ENCODE measurements around the gene HIF3A.
"Not testable (repeated sequence)": the region's sequence is repeated elsewhere in the genome, so short reads cannot be mapped to it uniquely, and the experiment has no call there.

Gene HIF3A

DNA sequence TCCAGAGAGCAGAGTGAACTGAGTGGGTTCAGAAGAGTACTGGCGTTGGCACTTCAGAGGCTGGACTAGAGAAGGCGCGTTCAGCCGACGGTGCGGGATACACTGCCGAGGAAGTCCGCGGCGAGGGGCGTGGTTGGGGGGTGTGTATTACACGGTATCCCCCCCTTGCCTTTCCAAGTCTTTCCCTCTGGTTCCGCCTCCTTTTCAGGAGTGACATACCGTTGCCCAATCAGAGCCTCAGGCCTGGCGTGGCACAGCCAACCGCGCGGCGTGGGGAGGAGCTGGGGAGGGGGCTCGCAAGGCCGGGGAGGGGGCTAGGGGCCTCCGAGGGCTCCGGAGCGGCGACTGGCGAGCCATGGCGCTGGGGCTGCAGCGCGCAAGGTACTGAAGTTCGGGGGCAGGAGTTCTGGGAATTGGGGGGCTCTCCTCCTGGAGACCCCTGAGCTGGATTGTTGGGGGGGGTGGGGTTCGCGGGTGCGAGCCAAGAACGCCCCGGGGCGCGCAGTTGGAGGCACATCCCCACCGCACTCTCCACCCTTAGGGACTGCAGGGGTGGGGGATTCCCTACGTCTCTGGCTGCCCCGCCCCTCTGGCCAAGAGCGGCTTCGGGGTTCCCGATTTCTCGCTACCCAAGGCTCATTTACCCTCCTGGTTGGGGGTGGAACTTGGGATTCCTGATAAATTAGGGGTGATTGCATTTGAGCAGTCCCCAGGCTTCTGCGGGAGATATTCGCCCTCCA lies at the start of gene HIF3A:
Gene HIF3A, plus strand, starts transcription at position 321 of the 740 bp plus-strand sequence. Its CDS starts 35 bp downstream, at position 356.
- peak; percentile 84 for DNase-seq (ENCODE audit: low read depth, low spot score)

DNA sequence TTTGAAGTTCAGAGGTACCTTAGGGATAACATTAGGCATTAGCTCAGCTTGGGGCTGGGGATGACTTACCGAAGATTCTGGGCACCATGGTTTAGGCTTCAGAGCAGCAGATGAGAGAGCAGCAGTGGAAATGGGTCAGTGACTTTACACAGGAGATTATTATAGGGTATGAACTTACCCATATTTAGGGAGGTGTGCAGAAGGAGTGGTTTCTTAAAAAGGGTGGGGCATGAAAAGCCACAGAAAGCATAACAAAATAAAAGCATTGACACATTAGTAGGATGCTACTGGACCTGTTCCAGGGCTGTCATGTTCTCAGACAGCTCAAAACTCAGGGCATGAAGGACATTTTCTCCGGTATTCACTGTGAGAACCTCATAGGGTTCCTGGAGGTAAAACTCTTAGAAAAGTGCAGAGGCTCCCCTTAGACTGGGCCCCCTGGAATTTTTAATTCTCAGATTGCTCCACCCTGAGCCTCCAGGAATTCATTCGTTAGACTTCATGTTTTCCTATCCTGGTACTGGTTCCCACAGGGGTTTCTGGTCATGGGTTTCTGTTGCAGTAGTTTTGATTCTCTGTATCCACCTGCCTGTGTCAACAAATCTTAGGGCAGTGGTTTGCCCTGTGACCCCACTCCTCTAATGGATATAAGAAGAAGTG lies 46.6 kb upstream of the HIF3A start:
- no peak for DNase-seq (ENCODE audit: low read depth, low spot score)

DNA sequence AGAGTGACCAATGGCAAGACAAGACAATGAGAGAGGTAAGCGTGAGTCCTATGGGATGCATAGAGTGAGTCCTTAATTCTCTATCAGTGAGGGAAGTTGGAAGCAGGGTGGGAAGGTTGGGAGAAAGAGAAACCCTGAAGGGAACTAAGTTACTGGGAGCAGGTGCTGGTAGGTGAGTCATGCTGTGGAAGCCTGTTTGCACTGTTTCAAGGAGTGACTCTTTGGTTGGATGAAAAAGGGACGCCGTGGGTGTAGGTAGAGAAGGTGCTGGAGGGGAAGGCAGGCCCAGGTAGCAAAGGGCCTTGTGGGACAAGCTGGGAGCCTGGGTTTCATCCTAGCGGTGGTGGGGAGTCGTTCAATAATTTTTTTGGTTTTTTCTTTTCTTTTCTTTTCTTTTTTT lies 45.4 kb upstream of the HIF3A start:
- no peak for DNase-seq (ENCODE audit: low read depth, low spot score)

DNA sequence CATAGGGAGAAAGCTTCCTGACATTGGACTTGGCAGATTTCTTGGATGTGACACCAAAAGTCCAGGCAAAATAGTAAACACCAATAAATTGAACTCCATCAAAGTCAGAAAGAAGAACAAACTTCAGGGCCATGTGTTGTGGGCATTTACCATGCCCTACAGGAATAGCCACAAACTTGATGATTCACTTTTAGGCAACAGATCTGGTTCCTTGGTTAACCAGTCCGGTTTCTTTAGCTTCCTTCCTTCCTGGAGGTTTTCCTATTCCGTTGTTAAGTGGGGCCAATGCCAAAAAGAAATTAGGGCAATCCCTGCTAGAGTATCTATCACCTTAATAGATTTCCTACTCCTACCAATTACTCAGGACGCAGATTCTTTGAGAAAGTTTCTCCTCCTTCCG lies 42.1 kb upstream of the HIF3A start:
- DNase-seq (ENCODE audit: low read depth, low spot score): no peak

DNA sequence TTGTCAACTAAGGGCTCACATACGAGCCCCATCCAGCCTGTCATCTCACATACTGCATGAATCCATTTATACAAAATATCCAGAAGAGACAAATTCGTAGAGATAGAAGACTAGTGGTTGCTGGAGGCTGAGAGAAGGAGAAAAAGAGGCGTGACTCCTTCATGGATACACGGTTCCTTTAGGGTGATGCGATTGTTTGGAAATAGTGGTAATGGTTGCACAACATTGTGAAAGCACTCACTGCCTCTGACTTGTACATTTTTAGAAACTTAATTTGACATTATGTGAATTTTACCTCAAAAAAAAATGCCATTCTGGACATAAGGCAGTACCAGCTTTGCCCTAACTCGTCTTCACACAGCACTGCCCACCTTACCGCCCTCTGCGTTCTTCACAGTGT lies 40.0 kb upstream of the HIF3A start:
- DNase-seq (ENCODE audit: low read depth, low spot score): no peak

DNA sequence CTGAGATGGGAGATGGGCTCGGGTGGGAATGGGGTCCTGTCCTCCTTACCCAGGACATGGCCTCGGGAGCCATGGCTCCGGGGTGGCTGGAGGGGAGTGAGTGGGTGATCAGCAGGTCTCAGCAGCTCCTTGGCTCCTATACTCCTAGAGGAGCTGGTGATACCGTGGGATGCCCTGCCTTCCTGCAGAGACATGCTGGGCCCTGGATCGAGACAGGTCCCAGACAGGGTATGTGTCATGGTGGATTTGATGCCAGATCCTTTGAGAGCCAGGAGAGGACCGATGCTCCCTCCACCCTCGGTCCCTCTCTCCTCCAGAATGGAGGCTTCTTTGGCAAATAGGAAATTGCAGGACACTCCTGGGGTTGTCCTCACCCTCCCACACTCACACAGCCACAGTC lies 35.3 kb upstream of the HIF3A start:
- not testable (repeated sequence) for DNase-seq (ENCODE audit: low read depth, low spot score)

DNA sequence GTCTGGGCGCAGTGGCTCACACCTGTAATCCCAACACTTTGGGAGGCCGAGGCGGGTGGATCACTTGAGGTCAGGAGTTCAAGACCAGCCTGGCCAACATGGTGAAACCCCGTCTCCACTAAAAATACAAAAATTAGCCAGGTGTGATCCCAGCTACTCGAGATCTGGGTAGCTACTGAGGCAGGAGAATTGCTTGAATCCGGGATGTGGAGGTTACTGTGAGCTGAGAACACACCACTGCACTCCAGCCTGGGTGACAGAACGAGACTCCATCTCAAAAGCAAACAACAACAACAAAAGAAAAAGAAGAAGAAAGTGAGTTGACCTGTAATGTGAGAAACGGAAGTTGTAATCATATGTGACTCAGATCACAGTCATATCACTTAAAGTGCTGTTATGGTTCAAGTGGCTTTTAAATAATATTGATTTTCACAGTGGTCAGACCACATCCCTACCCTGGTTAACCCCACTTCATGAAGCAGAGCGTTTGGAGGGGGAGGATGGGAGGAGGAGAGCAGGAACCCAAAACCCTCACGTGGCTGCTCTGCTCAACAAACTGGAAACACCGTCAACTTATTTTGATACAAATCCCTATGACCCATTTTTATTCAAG lies 34.1 kb upstream of the HIF3A start:
- DNase-seq (ENCODE audit: low read depth, low spot score): peak; percentile 71

DNA sequence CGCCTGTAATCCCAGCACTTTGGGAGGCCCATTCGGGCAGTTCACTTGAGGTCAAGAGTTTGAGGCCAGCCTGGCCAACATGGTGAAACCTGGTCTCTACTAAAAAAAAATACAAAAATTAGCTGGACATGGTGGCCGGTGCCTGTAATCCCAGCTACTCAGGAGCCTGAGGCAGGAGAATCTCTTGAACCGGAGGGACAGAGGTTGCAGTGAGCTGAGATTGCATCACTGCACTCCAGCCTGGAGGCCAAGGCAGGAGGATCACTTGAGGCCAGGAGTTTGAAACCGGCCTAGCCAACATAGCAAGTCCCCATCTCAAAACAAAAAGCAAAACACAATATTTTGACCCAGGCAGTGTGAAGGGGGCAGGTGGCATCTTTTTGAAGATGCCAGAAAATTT lies 32.0 kb upstream of the HIF3A start:
- DNase-seq (ENCODE audit: low read depth, low spot score): not testable (repeated sequence)

DNA sequence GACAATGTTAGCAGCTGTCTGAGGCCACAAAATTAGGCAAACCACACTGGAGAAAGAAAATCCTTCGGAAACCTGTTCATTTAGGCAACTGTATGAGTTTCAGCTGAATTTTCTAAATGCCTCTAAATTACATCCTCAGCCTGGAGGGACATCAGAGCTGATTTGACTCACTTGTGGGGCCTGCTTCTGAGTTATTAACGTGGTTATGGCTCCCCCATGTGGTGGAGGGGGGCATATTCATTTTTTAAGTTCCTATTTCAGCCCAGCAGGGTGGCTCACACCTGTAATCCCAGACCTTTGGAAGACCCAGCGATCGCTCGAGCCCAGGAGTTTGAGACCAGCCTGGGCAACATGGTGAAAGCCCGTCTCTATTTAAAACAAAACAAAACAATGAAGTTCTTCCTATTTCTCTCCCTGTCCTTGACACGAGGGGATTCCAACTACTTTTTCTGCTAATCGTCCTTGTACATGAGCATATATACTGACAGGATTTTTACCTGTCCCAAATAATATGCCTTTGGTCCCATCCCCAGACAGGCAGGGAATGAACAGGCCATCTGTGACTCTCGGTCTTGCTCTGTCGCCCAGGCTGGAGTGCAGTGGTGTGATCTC lies 31.5 kb upstream of the HIF3A start:
- DNase-seq (ENCODE audit: low read depth, low spot score): peak; percentile 91

DNA sequence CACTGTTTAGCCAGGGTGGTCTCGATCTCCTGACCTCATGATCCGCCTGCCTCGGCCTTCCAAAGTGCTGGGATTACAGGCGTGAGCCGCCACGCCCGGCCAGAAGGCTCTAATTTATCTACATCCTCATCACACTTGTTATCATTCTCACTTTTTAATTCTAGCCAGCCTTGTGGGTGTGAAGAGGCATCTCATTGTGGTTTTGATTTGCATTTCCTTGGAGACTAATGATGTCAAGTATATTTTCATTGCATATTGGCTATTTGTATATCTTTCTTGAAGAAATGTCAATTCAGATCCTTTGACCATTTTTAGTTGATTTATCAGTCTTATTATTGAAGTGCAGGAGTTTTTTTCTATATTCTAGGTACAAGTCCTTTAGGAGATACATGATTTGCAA lies 27.7 kb upstream of the HIF3A start:
- DNase-seq (ENCODE audit: low read depth, low spot score): no peak

DNA sequence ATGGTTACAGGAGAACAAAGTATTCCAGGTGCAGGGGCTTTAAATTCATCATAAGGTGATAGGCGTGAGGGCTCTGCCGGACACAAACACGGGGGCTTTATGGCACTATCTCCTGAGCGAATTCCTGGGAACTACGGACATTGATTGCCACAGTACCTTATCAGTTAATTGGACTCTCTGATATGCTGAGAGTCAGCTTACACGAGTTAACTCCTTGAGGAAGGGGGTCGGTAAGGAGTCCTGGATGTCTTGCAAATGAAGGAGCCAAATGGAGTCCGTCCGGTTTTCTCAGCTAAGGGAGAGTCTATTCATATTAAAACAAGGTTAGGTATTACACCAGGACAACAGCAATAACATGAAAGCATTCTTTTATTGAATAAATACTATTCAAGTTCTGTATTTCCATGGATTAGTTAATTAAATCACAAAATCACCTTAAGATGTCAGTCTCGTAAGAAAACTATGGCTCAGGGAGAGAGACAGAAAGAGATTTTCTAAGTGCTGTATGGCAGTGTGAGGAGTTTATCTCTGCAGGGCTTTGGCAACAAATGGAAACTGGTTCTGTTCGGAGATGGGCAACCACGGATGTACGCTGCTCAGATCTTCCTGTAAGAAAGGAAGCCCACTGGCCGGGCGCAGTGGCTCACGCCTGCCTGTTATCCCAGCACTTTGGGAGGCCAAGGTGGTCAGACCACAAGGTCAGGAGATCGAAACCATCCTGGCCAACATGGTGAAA lies 26.2 kb upstream of the HIF3A start:
- peak; percentile 14 for DNase-seq (ENCODE audit: low read depth, low spot score)

DNA sequence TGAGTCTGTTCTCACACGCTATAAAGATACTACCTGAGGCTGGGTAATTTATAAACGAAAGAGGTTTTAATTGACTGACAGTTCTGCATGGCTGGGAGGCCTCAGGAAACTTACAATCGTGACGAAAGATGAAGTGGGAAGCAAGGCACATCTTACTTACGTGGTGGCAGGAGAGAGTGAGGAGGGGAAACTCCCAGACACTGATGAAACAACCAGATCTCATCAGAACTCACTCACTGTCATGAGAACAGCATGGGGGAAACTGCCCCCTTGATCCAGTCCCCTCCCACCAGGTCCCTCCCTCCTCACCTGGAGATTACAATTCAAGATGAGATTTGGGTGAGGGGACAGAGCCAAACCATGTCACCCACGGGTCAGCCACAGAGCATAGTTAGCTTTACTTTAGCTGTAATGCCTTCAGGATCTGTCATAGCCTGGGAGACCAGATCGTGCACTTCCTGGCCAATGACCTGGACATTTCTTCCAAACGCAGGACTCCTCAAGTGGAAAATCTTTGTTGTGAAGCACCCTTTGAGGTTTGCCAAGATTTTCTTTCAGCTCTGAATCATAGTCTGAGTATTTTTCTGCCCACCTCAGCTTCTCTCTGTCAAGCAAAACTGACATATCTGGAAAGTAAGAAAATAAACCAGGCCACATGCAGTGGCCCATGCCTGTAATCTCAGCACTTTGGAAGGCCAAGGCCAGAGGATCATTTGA lies 25.2 kb upstream of the HIF3A start:
- DNase-seq (ENCODE audit: low read depth, low spot score): peak; percentile 97

DNA sequence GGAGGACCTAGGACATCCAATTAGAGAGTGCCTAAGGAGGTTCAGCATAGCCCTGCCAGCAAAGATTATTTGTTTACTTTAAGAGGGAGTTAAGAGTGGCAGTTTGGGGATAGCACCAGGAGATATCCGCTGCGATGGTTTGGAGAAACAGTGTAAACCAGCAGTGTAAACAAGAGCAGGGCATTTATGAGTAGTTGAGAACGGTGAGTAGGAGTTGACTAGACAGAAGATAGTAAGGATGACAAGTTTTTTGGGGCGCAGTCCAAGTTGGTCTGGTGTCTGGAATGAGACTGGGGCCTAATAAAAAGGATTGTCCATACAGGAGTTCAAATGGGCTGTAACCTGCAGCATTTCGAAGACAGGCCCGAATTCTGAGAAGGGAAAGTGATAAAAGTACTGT lies 22.9 kb upstream of the HIF3A start:
- not testable (repeated sequence) for DNase-seq (ENCODE audit: low read depth, low spot score)

DNA sequence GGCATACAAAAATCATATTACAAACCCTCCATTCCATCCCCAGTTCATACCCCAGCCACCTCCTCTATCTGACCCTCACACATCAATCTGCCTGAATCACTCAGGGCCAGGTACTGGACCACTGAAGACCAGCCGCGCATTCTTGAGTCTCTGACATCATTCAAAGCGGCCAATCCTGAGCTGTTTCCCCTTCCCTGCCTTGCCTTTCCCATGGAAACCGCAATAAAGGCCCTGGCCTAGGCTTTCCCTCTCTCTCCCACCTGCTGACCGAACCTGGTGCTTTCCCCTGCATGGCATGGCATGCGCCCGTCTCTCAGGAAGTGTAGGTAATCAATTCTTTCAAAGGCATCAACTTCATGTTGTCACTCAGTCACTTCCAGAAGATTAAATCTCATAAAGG lies 17.7 kb upstream of the HIF3A start:
- DNase-seq (ENCODE audit: low read depth, low spot score): no peak

DNA sequence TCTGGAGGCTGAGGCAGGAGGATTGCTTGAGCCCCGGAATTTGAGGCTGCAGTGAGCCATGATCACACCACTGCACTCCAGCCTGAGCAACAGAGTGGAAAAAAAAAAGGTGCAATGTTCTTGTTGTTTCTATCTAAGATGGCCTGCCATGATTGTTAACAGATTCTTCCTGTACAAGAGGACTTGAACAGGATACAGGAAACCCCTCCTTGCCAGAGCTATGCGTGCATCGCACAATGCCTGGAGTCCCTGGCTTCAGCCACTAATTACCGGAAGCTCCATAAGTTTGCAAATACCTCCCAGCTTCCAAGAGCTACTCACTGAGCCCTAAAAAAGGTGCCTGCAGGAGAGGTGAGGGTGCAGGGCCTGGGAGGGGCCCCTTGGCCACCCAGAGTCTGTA lies 13.1 kb upstream of the HIF3A start:
- DNase-seq (ENCODE audit: low read depth, low spot score): no peak

DNA sequence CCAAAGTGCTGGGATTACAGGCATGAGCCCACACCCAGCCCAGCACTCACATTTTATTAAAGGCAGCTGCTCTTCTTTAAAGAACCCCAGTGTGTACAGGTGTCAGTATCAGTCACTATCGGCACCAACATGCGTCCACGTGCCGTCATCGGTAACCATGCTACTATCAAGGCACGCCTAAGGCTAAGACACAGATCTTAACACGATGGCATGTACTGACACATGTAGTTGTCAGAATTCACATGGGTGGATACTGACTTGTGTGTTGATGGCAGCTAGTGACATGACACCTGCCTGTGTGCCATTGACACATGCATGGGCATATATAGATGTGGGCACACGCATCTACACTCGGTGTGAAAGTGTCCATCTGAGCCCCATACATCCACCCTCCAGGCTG lies 12.2 kb upstream of the HIF3A start:
- DNase-seq (ENCODE audit: low read depth, low spot score): no peak

DNA sequence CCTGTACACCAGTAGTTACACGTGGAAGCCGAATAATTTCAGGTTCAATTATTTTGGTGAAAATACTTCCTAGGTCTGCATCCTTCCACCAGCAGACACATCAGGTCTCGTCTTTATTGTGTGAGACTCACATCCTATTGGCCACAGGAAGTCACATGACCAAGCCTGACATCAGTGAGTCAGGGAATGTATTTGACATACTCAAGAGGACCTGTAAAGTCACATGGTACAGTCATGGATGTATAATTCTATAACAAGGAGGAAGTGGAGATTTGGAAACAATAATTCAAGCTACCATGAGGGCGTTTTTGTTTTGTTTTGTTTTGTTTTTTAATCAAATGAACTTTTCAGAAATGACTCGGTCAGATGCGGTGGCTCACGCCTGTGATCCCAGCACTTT lies 9.3 kb upstream of the HIF3A start:
- DNase-seq (ENCODE audit: low read depth, low spot score): no peak

DNA sequence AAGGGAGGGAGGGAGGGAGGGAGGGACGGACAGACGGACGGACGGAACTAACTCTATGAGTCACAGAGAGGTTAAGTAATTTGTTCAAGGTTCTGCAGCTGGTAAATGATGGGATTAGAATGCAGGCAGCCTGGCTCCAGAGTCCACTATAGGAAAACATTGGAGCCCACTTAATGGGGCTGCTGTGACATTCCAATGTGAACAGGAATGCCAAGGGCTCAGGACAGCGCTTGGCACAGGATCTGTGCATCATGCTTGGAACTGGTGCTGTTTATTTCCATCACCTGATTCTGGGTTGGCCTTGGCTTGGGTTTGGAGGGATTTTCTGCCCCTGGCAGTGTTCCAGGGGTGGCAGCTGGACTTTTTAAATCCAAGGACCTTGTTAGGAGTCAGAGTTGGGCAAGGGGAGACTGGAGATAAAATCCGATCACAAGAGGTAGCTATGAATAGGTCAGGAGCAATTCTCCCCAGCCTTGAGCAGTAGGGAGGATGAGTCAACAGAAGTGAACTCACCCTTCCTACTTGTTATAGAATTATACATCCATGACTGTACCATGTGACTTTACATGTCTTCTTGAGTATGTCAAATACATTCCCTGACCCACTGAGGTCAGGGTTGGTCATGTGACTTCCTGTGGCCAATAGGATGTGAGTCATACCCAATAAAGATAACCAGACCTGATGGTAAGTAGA lies 7.8 kb upstream of the HIF3A start:
- DNase-seq (ENCODE audit: low read depth, low spot score): peak; percentile 44

DNA sequence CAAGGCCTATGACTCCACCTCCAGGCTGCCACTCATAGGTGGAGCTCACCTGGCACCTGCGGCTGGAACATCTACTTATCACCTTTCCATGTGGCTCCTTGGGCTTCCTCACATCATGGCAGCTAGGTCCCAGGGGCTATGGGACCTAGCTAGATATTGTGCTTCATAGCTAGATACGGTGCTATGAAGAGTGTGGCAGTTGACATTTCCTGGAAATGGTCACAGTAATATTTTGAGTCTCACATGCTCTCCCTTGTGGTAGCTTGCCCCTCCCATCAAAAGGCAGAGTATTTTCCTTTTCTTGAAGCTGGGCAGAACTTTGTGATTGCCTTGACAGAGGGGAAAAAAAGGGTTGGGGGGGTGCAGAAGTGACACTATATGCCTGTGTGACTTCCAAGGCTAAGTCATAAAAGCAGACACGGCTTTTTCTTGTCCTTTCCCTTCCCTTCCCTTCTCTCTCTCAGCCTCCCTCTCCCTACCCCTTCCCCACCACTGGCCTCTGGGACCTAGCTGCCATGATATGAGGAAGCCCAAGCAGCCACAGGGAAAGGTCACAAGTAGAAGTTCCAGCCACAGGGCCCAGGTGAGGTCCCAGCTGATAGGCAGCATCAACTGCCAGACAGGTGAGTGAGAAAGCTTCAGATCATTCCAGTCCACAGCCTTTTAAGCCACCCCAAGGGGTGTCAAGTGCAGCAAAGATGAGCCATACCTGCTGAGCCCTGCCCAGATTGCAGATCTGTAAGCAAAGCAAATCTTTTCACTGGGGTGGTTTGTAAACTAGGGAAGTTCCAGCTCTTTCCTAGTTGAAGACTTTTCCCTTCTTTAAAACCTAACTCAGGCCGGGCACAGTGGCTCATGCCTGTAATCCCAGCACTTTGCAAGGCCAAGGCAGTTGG lies 6.9 kb upstream of the HIF3A start:
- no peak for DNase-seq (ENCODE audit: low read depth, low spot score)

DNA sequence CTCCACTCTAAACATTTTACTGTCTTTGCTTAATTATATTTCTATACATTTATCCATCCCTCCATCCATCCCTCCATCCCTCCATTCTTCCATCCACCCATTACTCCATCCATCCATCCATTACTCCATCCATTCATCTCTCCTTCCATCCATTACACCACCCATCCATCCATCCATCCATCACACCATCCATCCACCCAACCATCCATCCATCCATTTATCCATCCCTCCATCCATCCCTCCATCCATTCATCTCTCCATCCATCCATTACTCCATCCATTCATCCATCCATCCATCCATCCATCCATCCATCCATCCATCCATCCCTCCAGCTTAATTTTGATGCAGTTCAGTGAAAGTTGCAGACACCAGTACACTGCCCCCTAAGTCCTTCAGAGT lies 5.0 kb upstream of the HIF3A start:
- DNase-seq (ENCODE audit: low read depth, low spot score): no peak
